Left ventricle myocardium superior (tissue), 1 donor: ENCODE data around the gene DACT1. TPM values are rescaled to one million over a fixed set of nuclear protein-coding genes. Genes with fewer than 3 reads are reported as not detected.

ENCODE experiments used
- total RNA-seq: library from RNA; stranded (reverse); fragmentation: NEBNext Ultra II Directional; extraction: Animal tissue kit (Norgen Biotek cat#: 25700); gene quantifications from one replicate; pipeline ENCODE4 v1.2.1, GENCODE V29; 2021
- donor health status: DM: no; HTN: yes; CAD: no; lungs with severe emphysema.

The DACT1 gene
- total RNA-seq, 1 donor from 2014 or later = 2.2 TPM

Other genes starting within 250 kb of the DACT1 start
- not detected for gene TOMM20L, start 242.0 kb upstream of the DACT1 start, total RNA-seq
- 29.9 TPM for gene TIMM9, start 210.4 kb upstream of the DACT1 start, total RNA-seq
- 12.0 TPM for gene KIAA0586, start 210.2 kb upstream of the DACT1 start, total RNA-seq